HepG2 (cell line): ENCODE results near the gene ELMO2. TPM values are rescaled to one million over a fixed set of nuclear protein-coding genes. Genes with fewer than 3 reads are reported as not detected.
A peak's percentile ranks its signal among the peaks of the same experiment; 100 is the strongest.

ENCODE experiments used
- ATAC-seq: fragments of 200-7000 bp; cut with Tn5 transposase; 3 replicates; pipeline ENCODE4 v1.9.1; 2020; ENCODE audit warnings: mild to moderate bottlenecking, moderate library complexity
- BruUV-seq: library from RNA; stranded (reverse); fragments of 400-500 nt; replicated peaks from 2 replicates; lab custom pipeline; 2021; lab: Mats Ljungman, UMichigan
- CTCF ChIA-PET: fragments of 300-600 bp; formaldehyde crosslinking; extraction: SDS; loops from one replicate; lab custom pipeline; 2021; ENCODE audit warnings: low total read pairs, inconsistent platforms, low intra/inter-chr PET ratio; lab: Yijun Ruan, JAX
- POLR2A ChIA-PET: fragments of 350-600 bp; sonication (Branson Sonifier 250); formaldehyde crosslinking; loops from one replicate; lab custom pipeline; 2020; ENCODE audit warnings: antibody characterized with exemption, inconsistent platforms; lab: Yijun Ruan, JAX
- DNase-seq: peaks from one replicate; pipeline ENCODE4 v3.0.0-alpha.2; 2015; ENCODE audit warnings: low spot score
- FAIRE-seq: peaks from 3 replicates; lab custom pipeline; 2011; peaks lifted over from hg19 to GRCh38; lab: Jason Lieb, UNC
- H2AFZ ChIP-seq: one replicate; pipeline ENCODE4 v1.6.1; 2011; ENCODE audit warnings: low read length, inconsistent platforms
- H3K27ac ChIP-seq: fragments of 300-600 bp; 3 replicates; pipeline ENCODE4 v1.8.0; 2011; ENCODE audit warnings: mixed run types, mild to moderate bottlenecking, mixed read lengths, low read length, inconsistent platforms; ENCODE audit not compliant: insufficient read depth; ENCODE audit errors: extremely low read length
- H3K27me3 ChIP-seq, 2 experiments: fragments of 200-600 bp in 1 of 2; 2 replicates in 1 of 2; 3 replicates in 1 of 2; pipeline versions ENCODE4 v1.6.0 to v1.8.0; 2011; ENCODE audit warnings: low read length in 2 of 2, mild to moderate bottlenecking in 2 of 2, moderate library complexity in 2 of 2, inconsistent platforms in 1 of 2; ENCODE audit not compliant: insufficient read depth in 2 of 2, control insufficient read depth in 1 of 2
- H3K36me3 ChIP-seq, 2 experiments: fragments of 200-600 bp in 1 of 2; replicated peaks in 1 of 2; 2 replicates in 1 of 2; 3 replicates in 1 of 2; pipeline versions ENCODE4 v1.5.1 to v1.8.0; 2011; ENCODE audit warnings: low read length in 2 of 2, inconsistent platforms in 1 of 2; ENCODE audit not compliant: insufficient read depth in 2 of 2, control insufficient read depth in 1 of 2
- H3K4me1 ChIP-seq: 2 replicates; pipeline ENCODE4 v1.5.1; 2012; ENCODE audit warnings: low read length, inconsistent platforms; ENCODE audit not compliant: insufficient read depth
- H3K4me2 ChIP-seq: 2 replicates; pipeline ENCODE4 v1.6.0; 2011; ENCODE audit warnings: low read depth, low read length, inconsistent platforms
- H3K4me3 ChIP-seq, 3 experiments: fragments of 200-600 bp in 1 of 3; sonication (generic), shearing (Covaris generic) in 1 of 3; replicated peaks in 1 of 3; 2 replicates each; pipeline ENCODE4 v1.5.1; 2011 to 2016; ENCODE audit warnings: low read length in 3 of 3, inconsistent platforms in 2 of 3, low read depth in 2 of 3, mild to moderate bottlenecking in 2 of 3, control low read depth in 1 of 3, mixed read lengths in 1 of 3; ENCODE audit not compliant: insufficient read depth in 1 of 3
- H3K79me2 ChIP-seq: one replicate; pipeline ENCODE4 v1.6.1; 2011; ENCODE audit warnings: low read length, inconsistent platforms; ENCODE audit not compliant: insufficient read depth
- H3K9ac ChIP-seq: 2 replicates; pipeline ENCODE4 v1.6.0; 2011; ENCODE audit warnings: mild to moderate bottlenecking, low read depth, low read length, inconsistent platforms; ENCODE audit not compliant: insufficient read depth
- H3K9me3 ChIP-seq: 2 replicates; pipeline ENCODE4 v1.5.1; 2012; ENCODE audit warnings: mild to moderate bottlenecking, low read length
- H4K20me1 ChIP-seq: 2 replicates; pipeline ENCODE4 v1.6.0; 2011; ENCODE audit warnings: inconsistent platforms, mild to moderate bottlenecking, low read length, moderate library complexity; ENCODE audit not compliant: insufficient read depth
- ATM ChIP-seq: fragments of 450-650 bp; IDR thresholded peaks from 2 replicates; pipeline ENCODE4 v1.7.1; 2017; ENCODE audit warnings: mild to moderate bottlenecking, borderline replicate concordance
- CHCHD3 ChIP-seq: sonication (generic); formaldehyde crosslinking; IDR thresholded peaks from 2 replicates; pipeline ENCODE4 v1.8.0; 2022; ENCODE audit warnings: mild to moderate bottlenecking, missing genetic modification reagents, moderate library complexity
- FOXA1 ChIP-seq, 2 experiments: fragments of 450-650 bp in 1 of 2; sonication (generic) in 1 of 2; formaldehyde crosslinking in 1 of 2; IDR thresholded peaks; 2 replicates each; pipeline versions ENCODE4 v1.4.0 to v1.6.1; 2016 to 2020; ENCODE audit warnings: missing genetic modification reagents in 1 of 2
- POLR2A ChIP-seq, 2 experiments: IDR thresholded peaks; 2 replicates each; pipeline ENCODE4 v1.6.1; 2011; ENCODE audit warnings: low read depth in 2 of 2, low read length in 2 of 2, mild to moderate bottlenecking in 1 of 2, moderate library complexity in 1 of 2; ENCODE audit not compliant: insufficient read depth in 1 of 2
- POLR2AphosphoS5 ChIP-seq: IDR thresholded peaks from 2 replicates; pipeline ENCODE4 v1.6.1; 2012; ENCODE audit warnings: low read depth, low read length
- POLR2G ChIP-seq: fragments of 200-400 bp; formaldehyde crosslinking; IDR thresholded peaks from 2 replicates; pipeline ENCODE4 v1.6.1; 2018; ENCODE audit warnings: mild to moderate bottlenecking, low read depth, low read length, moderate library complexity
- RFX1 ChIP-seq: fragments of 450-650 bp; IDR thresholded peaks from 2 replicates; pipeline ENCODE4 v1.6.1; 2017
- SAFB2 ChIP-seq: sonication (generic); formaldehyde crosslinking; IDR thresholded peaks from 2 replicates; pipeline ENCODE4 v1.5.1; 2020; ENCODE audit warnings: missing genetic modification reagents, low read depth, mild to moderate bottlenecking, borderline replicate concordance
- TARDBP ChIP-seq: sonication (generic); formaldehyde crosslinking; IDR thresholded peaks from 2 replicates; pipeline ENCODE4 v1.8.0; 2022; ENCODE audit warnings: mild to moderate bottlenecking, missing genetic modification reagents
- XBP1 ChIP-seq: sonication (generic); formaldehyde crosslinking; IDR thresholded peaks from 2 replicates; pipeline ENCODE4 v1.5.0; 2020; ENCODE audit warnings: missing genetic modification reagents
- ZNF557 ChIP-seq: sonication (generic); formaldehyde crosslinking; IDR thresholded peaks from 2 replicates; pipeline ENCODE4 v1.4.0; 2020; ENCODE audit warnings: missing genetic modification reagents
- ZNF691 ChIP-seq: sonication (generic); formaldehyde crosslinking; IDR thresholded peaks from 2 replicates; pipeline ENCODE4 v1.4.0; 2020; ENCODE audit warnings: missing genetic modification reagents, low read depth, mild to moderate bottlenecking, borderline replicate concordance
- ZNF749 ChIP-seq: sonication (generic); formaldehyde crosslinking; IDR thresholded peaks from 2 replicates; pipeline ENCODE4 v1.8.0; 2022; ENCODE audit warnings: mild to moderate bottlenecking, missing genetic modification reagents, moderate library complexity, borderline replicate concordance
- WGBS: methylation state at CpG from one replicate; pipeline ENCODE4 v1.1.6; 2017; ENCODE audit warnings: low lambda C conversion rate; 5-methylcytosine and 5-hydroxymethylcytosine counted together
- in situ Hi-C: cut with HindIII; loops from 2 replicates; pipeline ENCODE4 v1.10.0; 2017; ENCODE audit warnings: low pct_unique_long_range_greater_than_20kb; ENCODE audit not compliant: extremely low pct_ligation_motif_present
- intact Hi-C: fragments of 100-400 bp; cut with micrococcal nuclease; formaldehyde crosslinking; loops from one replicate; pipeline ENCODE4 v1.10.0; 2022; ENCODE audit not compliant: unreplicated experiment
- polyA plus RNA-seq, 8 experiments: library from polyadenylated mRNA; depleted of rRNA in 3 of 8; stranded (reverse) in 7 of 8; unstranded in 1 of 8; fragments of >200 nt; fragmentation: Illumina TruSeq in 4 of 8; extraction: Trizol in 4 of 8; gene quantifications; 2 replicates each; pipeline versions ENCODE4 v1.2.1 to v1.2.3, GENCODE V29; 2011 to 2016; ENCODE audit warnings: low read depth in 4 of 8, missing spikeins in 1 of 8, mixed read lengths in 1 of 8; ENCODE audit not compliant: insufficient read depth in 1 of 8
- total RNA-seq, 5 experiments: library from RNA; depleted of rRNA; stranded (reverse); fragments of >200 nt; fragmentation: Illumina TruSeq; extraction: Trizol; gene quantifications; 2 replicates each; pipeline ENCODE4 v1.2.3, GENCODE V29; 2016; ENCODE audit warnings: low read depth in 1 of 5

The ELMO2 gene
- total and polyA plus RNA-seq, 2 of the 13 experiments (the other 11 are each of a cell fraction or from before 2014, with no cell fraction given), result 30.6 to 35.7 TPM

GRCh38 chr20:46344488-46345162 is 61.8 kb downstream of the ELMO2 start:
- Histone ChIP-seq H3K27me3 (peaks cover 2 to 26% of the 10 kb centered on the region in 2 experiments; a peak in 3 of 5 replicates), H3K36me3 (no peaks in the 10 kb centered on the region), H3K79me2 (no peaks in the 10 kb centered on the region), H4K20me1 (no peaks in the 10 kb centered on the region; the same call in 1 of the 2 replicates), H2AFZ (no peak overlapping the region)
- in situ Hi-C loops, result no loop called here
- FAIRE-seq (no peak), DNase-seq (no peak)
- BruUV-seq, result no TSS peak
- TF ChIP-seq ZNF557 (CRISPR knock-in tag) (no peak), SAFB2 (CRISPR knock-in tag) (0 out of 2 replicates have a peak, but pooled peaks have one; percentile 55), CHCHD3 (CRISPR knock-in tag) (no peak), POLR2G (peak; percentile 42; the same call in 1 of the 2 replicates), XBP1 (CRISPR knock-in tag) (no peak), ZNF691 (CRISPR knock-in tag) (no peak), POLR2A (IDR thresholded peaks at IDR 0.05; ENCODE audit: insufficient read depth in 1 of 2, low read depth in 2 of 2, low read length in 2 of 2) (0 out of 4 replicates have a peak, but pooled peaks of 1 of the 2 experiments have one; percentile 20), TARDBP (CRISPR knock-in tag) (peak; percentile 73; the same call in 1 of the 2 replicates), FOXA1 (IDR thresholded peaks at IDR 0.05) (peak; percentile 61), FOXA1 (CRISPR knock-in tag; IDR thresholded peaks at IDR 0.05) (no peak), RFX1 (no peak), ZNF749 (CRISPR knock-in tag) (0 out of 2 replicates have a peak, but pooled peaks have one; percentile 32), POLR2AphosphoS5 (0 out of 2 replicates have a peak, but pooled peaks have one; percentile 19), ATM (peak; percentile 62; the same call in 1 of the 2 replicates)
- TF ChIP-seq, all 625 proteins: peak for 8
- intact Hi-C loops, result no loop called here
- 62% methylated on average over 8 of the region's 8 CpGs for WGBS
- Histone ChIP-seq H3K4me3 (no peak overlapping the region), H3K27ac (no peak overlapping the region), H3K4me2 (no peak overlapping the region), H3K4me1 (peaks cover 23% of the 10 kb centered on the region), H3K9me3 (no peaks in the 10 kb centered on the region), H3K9ac (no peak overlapping the region)
- no peak for ATAC-seq
- ChIA-PET CTCF (no interaction called here), POLR2A (interaction anchor here (3.3 kb wide), 1 partner anchor 19 kb away, joined by 13 read pairs; no protein-coding TSS in a partner anchor)
